SU-DHL-6 (cell line): ENCODE results near the gene RUFY3.

ENCODE experiments used
- CTCF ChIP-seq: fragments of 200-600 bp; sonication (generic); IDR thresholded peaks from one replicate; pipeline ENCODE4 v1.5.1; 2017; ENCODE audit warnings: antibody characterized with exemption, mild to moderate bottlenecking, low read length, moderate library complexity; ENCODE audit not compliant: insufficient read depth, poor library complexity, severe bottlenecking
- EZH2phosphoT487 ChIP-seq: fragments of 200-600 bp; sonication (generic), shearing (Covaris generic); conservative IDR thresholded peaks from 2 replicates; pipeline ENCODE4 v1.6.1; 2018; ENCODE audit warnings: mild to moderate bottlenecking, antibody characterized with exemption, low read length, moderate library complexity, mixed read lengths

DNA sequence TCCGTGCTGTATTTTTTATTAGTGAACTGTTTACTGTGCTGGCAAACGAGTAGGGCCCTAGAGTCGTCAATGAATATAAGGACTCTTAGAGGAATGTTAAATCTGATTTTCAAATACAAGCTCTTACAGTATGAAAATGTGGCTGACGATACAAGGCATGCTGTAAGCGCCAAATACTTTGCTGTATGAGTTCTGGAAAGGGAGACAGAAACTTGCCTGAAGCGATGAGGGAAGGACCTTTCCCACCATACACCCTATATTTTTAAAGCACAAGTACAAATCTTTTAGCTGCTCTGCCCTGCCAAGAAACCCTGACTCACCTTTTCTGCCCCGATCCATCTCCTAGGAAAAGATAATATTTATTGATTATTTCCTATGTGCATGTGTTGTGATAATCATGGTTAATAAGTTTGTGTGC lies 15.7 kb upstream of the RUFY3 start:
- TF ChIP-seq CTCF (no peak), EZH2phosphoT487 (no peak)
